ENCODE results near the gene SUGP1.
A peak's percentile ranks its signal among the peaks of the same experiment; 100 is the strongest.

SUGP1 gene

DNA sequence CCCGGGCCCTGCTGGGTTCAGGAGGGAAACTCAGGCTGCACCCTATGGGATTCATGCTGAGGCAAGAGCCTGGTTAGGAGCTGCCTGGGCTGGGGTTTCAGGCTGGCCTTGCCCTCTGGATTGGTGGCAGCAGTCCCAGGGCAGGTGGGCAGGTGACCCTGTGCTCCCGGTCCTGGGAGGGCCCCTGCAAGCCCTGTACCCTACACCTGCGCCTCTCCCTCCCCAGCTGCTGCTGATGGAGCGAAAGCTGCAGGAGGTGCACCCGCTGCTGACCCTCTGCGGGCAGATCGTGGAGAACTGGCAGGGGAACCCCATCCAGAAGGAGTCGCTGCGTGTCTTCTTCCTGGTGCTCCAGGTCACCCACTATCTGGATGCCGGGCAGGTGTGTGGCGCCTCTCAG, 20.7 kb upstream of the SUGP1 start:
- DNase-seq: no peak

DNA sequence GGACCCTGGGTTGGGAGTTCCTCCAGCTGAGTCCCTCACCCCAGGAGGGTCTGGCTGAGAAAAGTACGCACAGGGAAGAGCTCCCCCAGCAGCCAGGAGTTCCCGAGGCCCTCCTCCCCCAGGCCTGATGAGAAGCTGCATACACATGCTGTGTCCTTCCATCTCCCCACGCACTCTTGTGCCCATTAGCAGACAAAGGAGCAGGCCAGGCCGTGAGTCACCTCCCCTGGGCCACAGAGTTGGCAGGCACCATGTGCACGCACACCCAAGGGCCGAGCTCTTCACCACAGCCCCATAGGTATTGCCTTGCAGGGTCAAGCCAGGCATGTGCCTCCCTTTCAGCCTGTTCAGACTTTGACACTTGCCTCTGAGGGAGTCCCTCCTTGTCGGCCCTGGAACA, 17.8 kb upstream of the SUGP1 start:
- DNase-seq: no peak

GRCh38 chr19:19337120-19337519, 16.8 kb upstream of the SUGP1 start:
- DNase-seq: no peak

GRCh38 chr19:19336597-19336996, 16.3 kb upstream of the SUGP1 start:
- DNase-seq: no peak

- no peak for DNase-seq
These were observed 15.3 kb upstream of the SUGP1 start for GRCh38 chr19:19335408-19336158.

- no peak for DNase-seq
These were observed 14.7 kb upstream of the SUGP1 start for GRCh38 chr19:19334989-19335344.

GRCh38 chr19:19334063-19334988, 14.0 kb upstream of the SUGP1 start:
- DNase-seq: no peak

DNA sequence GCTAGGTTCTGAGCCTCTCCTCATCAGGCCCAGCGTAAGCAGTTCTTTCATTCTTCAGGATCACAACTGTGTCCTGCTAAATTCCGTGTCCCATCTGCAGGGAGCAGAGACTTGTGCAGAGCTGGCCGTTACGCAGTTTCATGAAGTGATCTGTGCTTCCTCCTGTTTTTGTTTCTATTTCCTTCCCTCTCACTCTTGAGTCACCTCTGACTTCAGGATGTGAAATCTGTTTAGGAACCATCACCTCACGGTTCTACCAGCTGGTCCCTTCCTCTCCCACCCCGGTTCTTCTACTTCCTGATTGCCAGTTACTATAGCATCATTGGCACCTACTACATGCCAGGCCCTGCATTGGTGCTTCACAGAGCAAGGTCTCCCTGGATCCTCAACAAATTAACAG, 8.8 kb upstream of the SUGP1 start:
- no peak for DNase-seq

DNA sequence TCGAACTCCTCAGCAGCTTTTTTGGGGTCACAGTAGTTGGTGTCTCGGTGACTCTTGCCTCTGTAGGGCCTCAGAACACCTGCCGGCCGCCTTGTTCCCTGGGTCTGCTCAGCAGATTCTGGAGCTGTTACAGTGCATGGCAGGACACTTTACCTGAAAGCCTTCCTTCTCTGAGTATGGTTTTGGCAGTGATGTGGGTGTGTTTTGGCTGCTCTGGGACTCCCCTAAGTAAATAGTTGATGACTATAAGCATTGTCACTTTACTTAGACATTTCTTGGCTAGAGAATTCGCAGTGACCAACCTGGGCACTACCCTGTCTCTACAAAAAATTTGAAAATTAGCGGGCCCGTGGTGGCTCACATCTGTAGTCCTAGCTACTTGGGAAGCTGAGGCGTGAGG, 7.4 kb upstream of the SUGP1 start:
- no peak for DNase-seq

GRCh38 chr19:19324059-19324770, 3.9 kb upstream of the SUGP1 start:
- no peak for DNase-seq

- DNase-seq: peak; percentile 41
These were observed 850 bp upstream of the SUGP1 start for GRCh38 chr19:19321141-19321577.

- DNase-seq: peak; percentile 30
These were observed 463 bp downstream of the SUGP1 start for GRCh38 chr19:19319732-19320360.

DNA sequence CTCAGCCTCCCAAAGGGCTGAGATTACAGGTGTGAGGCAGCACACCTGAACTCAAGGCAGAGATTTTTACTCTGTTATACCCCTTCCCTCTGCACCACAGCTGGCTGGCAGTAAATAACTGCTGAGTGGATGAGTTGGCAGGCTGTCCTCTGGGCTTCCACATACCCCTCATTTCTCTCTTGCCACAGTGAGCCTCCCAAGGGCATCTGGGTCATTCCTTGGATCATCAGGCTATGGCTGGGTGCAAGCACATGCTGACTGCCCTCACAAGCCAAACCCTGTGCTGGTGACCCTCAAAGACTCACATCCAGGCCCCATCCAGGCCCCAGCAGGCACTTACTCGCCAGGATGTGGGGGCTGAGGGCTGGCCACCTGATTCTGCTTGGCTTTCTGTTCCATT, 4.2 kb downstream of the SUGP1 start:
- DNase-seq: no peak

DNA sequence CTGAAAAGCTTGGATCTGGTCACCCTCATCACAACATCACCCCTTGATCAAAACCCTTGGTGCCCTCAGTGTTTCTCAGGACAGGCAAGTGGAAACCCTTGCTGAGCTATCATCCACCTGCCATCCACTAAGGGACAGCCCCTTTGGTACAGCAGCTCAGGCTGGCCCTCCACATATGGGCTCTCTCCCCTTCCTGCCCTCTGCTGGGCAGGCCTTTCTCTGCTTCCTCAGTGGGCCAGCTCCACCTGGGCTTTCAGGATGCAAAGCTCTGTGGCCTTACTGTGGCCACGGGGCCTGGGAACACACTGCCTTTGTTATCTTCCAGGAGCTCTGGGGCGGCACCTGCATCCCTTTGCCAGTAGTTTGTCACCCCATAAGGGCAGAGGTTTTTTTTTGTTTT, 4.9 kb downstream of the SUGP1 start:
- DNase-seq: no peak

DNA sequence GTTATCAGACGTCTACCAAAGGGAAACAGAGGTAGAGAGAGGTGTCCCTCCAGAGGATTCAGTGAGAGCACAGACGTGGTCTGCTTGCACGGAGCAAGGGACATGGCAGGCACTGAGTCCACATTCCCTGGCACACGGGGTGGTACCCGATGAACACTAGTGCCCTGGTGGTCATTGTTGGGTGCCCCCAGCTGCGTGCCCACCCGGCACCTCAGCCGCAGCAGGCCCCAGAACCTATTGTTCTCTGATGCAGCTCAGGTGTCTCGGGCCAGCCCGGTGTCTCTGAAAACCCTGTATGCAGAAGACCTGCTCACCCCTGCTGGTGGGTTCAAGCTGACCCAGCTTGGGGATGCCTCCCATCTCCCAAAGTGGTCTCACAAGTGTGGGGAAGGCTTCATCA, 11.9 kb downstream of the SUGP1 start:
- DNase-seq: no peak

DNA sequence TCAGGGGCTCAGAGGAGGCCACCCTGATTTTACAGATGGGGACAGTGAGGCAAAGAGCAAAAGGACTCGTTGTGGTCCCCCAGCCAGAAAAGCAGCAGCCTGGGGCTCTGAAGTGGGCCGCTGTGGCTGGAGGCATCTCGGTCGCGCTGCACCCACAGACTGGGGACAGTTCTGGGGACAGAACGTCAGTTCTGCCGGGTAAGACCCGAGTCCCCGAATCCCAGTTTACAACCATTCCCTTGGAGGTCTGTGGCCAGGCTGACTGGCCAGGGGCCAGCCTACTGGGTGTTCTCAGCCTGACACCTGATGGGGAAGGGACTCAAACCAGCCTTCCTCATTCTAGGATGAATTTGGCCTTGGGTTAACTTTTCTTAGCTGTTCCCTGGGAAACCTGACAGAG, 14.1 kb downstream of the SUGP1 start:
- DNase-seq: no peak

- DNase-seq: no peak
These were observed 14.6 kb downstream of the SUGP1 start for GRCh38 chr19:19305696-19306095.

GRCh38 chr19:19305066-19305465, 15.2 kb downstream of the SUGP1 start:
- no peak for DNase-seq

DNA sequence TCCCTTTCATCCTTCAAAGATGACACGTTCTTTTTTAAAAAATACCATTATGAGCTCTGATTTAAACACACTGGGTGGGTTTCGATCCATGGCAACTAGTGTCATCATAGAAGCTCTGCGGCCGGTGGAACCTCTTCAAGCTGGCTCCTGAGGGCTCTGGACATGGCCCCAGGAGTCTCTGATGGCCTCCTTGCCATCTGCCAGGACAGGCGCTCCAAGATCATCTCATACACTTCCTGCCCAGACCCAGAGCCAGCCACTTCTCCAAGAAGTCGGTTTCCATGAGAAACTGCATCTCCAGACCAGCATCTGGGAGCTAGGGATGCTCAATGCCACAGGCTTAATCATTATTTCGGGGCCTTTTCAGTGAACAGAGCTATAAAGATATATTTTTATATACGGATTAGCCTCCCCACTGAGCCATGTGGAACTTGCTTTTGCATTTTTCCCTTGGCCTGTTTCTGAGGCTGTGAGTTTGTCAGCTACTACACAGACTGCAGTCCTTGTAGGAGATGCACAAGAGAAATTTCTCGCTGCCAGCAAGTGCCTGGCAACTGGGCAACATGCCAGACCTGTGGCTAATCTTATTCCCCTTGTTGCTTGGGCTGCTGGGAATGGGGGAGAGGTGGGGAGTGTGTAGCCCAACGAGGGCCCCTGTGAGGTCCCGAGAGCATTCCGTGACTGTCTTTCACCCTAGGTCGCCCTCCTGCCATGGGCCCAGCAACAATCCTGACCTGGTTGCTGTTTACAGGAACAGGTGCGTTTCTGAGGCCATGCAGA, 15.9 kb downstream of the SUGP1 start:
- no peak for DNase-seq

DNA sequence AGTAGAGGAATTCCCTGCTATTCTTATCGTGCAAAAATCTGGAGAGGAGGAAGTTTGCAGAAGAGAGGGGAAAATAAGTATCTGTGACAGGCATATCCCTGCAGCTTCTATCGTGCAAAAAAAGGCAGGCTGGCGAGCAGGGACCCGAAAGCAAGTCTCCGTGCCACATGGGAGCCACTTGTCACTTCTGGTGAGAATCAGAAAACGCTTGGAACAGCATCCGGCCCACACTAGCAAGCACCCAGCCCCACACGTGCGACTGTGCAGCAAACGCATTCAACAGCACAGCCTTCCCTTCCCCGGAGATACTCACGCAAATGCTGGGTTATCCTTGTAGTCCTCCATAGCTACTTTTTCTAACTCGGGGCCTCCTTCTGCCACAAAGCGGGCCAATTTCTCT, 16.9 kb downstream of the SUGP1 start:
- DNase-seq: no peak

DNA sequence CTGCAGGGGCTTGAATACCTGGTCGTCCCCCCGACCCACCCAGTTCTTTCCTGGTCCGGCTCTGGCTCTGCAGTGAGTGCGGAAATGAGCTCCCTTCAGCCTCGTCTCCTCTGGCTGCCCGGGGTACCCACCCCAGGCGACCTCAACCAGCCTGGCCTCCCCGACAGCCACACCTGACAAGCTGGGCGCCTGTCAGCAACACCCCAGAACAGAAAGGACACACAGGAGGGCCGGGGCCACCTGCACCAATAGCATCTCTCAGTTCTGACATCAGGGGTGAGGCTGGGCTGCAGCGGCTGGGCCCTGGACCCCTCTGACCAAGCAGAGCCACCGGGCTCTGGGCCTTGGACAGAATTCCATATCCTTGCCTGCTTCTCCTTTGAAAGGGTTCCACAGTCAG, 19.7 kb downstream of the SUGP1 start:
- DNase-seq: no peak

- DNase-seq: no peak
These were observed 22.6 kb downstream of the SUGP1 start for GRCh38 chr19:19297759-19298158.
